Panc1 (cell line): Measurements from ENCODE around the gene KRIT1. TPM values are rescaled to one million over a fixed set of nuclear protein-coding genes. Genes with fewer than 3 reads are reported as not detected.

Experiments used
- ATAC-seq: fragments of 200-7000 bp; cut with Tn5 transposase; 2 replicates; pipeline ENCODE4 v1.9.1; 2020; ENCODE audit warnings: mild to moderate bottlenecking, moderate library complexity
- BruUV-seq: library from RNA; stranded (reverse); fragments of 400-500 nt; replicated peaks from 2 replicates; lab custom pipeline; 2021; lab: Mats Ljungman, UMichigan
- CTCF ChIA-PET: fragments of 300-600 bp; sonication (Branson Sonifier 250); formaldehyde crosslinking; loops from one replicate; lab custom pipeline; 2022; ENCODE audit warnings: antibody characterized with exemption; lab: Charles Lee
- POLR2A ChIA-PET: fragments of 300-600 bp; sonication (Branson Sonifier 250); formaldehyde crosslinking; loops from one replicate; lab custom pipeline; 2022; ENCODE audit warnings: antibody characterized with exemption; lab: Charles Lee
- DNase-seq: peaks from one replicate; pipeline ENCODE4 v3.0.0-alpha.2; 2010; ENCODE audit warnings: low read depth, low spot score
- H3K27ac ChIP-seq: 2 replicates; pipeline ENCODE4 v1.5.1; 2011; ENCODE audit warnings: mild to moderate bottlenecking, low read length, inconsistent platforms
- H3K27me3 ChIP-seq: fragments of 200-500 bp; sonication (Bioruptor generic); 2 replicates; pipeline ENCODE4 v1.6.0; 2014; ENCODE audit warnings: low read length, inconsistent platforms; ENCODE audit not compliant: control insufficient read depth, insufficient read depth
- H3K36me3 ChIP-seq: fragments of 200-500 bp; sonication (Bioruptor generic); 2 replicates; pipeline ENCODE4 v1.5.1; 2014; ENCODE audit warnings: inconsistent platforms, mild to moderate bottlenecking, low read length, moderate library complexity; ENCODE audit not compliant: control insufficient read depth, insufficient read depth
- H3K4me1 ChIP-seq: 2 replicates; pipeline ENCODE4 v1.5.1; 2011; ENCODE audit warnings: inconsistent platforms, mild to moderate bottlenecking, low read length, moderate library complexity; ENCODE audit not compliant: control insufficient read depth, insufficient read depth
- H3K4me3 ChIP-seq, 2 experiments: 2 replicates each; pipeline ENCODE4 v1.5.1; 2011 to 2012; ENCODE audit warnings: low read depth in 2 of 2, low read length in 2 of 2, mild to moderate bottlenecking in 2 of 2, inconsistent platforms in 1 of 2, moderate library complexity in 1 of 2
- H3K9me3 ChIP-seq: fragments of 200-500 bp; sonication (Bioruptor generic); 2 replicates; pipeline ENCODE4 v1.5.1; 2014; ENCODE audit warnings: low read depth, mild to moderate bottlenecking, inconsistent platforms, low read length, moderate library complexity; ENCODE audit not compliant: control insufficient read depth, insufficient read depth
- CTCF ChIP-seq: fragments of 450-650 bp; IDR thresholded peaks from 2 replicates; pipeline ENCODE4 v1.5.1; 2017; ENCODE audit warnings: mild to moderate bottlenecking
- POLR2AphosphoS5 ChIP-seq: IDR thresholded peaks from 2 replicates; pipeline ENCODE4 v1.6.1; 2012; ENCODE audit warnings: mild to moderate bottlenecking, low read depth, low read length, moderate library complexity
- REST ChIP-seq, 2 experiments: IDR thresholded peaks; 2 replicates each; pipeline ENCODE4 v1.6.1; 2011 to 2012; ENCODE audit warnings: low read depth in 2 of 2, control low read depth in 1 of 2, low read length in 1 of 2, mild to moderate bottlenecking in 1 of 2, moderate library complexity in 1 of 2; ENCODE audit not compliant: insufficient read depth in 1 of 2
- SIN3A ChIP-seq: IDR thresholded peaks from 2 replicates; pipeline ENCODE4 v1.6.1; 2012; ENCODE audit warnings: low read depth, mild to moderate bottlenecking, low read length, moderate library complexity, borderline replicate concordance; ENCODE audit not compliant: insufficient read depth
- TCF7L2 ChIP-seq: IDR thresholded peaks from 2 replicates; pipeline ENCODE4 v1.6.1; 2011; ENCODE audit warnings: mild to moderate bottlenecking, low read depth, low read length, inconsistent platforms
- in situ Hi-C: cut with HindIII; loops from 2 replicates; pipeline ENCODE4 v1.10.0; 2016; ENCODE audit warnings: low sequenced_read_pairs, low pct_unique_long_range_greater_than_20kb
- intact Hi-C: fragments of 100-400 bp; cut with micrococcal nuclease; formaldehyde crosslinking; loops from one replicate; pipeline ENCODE4 v1.10.0; 2022; ENCODE audit not compliant: unreplicated experiment
- total RNA-seq: library from RNA; stranded (reverse); gene quantifications from one replicate; pipeline ENCODE4 v1.2.1, GENCODE V29; 2021; ENCODE audit not compliant: unreplicated experiment

The KRIT1 gene
- total RNA-seq, 1 experiment from 2014 or later = 50.1 TPM

- Histone ChIP-seq H3K4me3 (no peak overlapping the region), H3K9me3 (no peaks in the 10 kb centered on the region), H3K27me3 (no peaks in the 10 kb centered on the region), H3K27ac (no peak overlapping the region), H3K4me1 (peaks cover 5% of the 10 kb centered on the region; the same call in 1 of the 2 replicates), H3K36me3 (peaks cover 3% of the 10 kb centered on the region; the same call in 1 of the 2 replicates)
- BruUV-seq = no TSS peak
- intact Hi-C loops (loop anchor here (2.0 kb wide), 1 partner anchor 47 kb away; no protein-coding TSS in a partner anchor), in situ Hi-C loops (no loop called here)
- DNase-seq (no peak), ATAC-seq (no peak)
- ChIA-PET POLR2A (no interaction called here), CTCF (no interaction called here)
- TF ChIP-seq SIN3A (no peak), TCF7L2 (no peak), REST (IDR thresholded peaks at IDR 0.05; ENCODE audit: insufficient read depth in 1 of 2, low read depth in 2 of 2, low read length in 1 of 2) (no peak), CTCF (no peak), POLR2AphosphoS5 (no peak)
These were observed 48.3 kb upstream of the KRIT1 start for GRCh38 chr7:92293896-92294590.

GRCh38 chr7:92292981-92293380, 47.3 kb upstream of the KRIT1 start:
- no peaks in the 10 kb centered on the region for H3K9me3 ChIP-seq
- in situ Hi-C loops (no loop called here), intact Hi-C loops (loop anchor here (2.0 kb wide), 1 partner anchor 46 kb away; no protein-coding TSS in a partner anchor)
- H3K36me3 ChIP-seq = no peaks in the 10 kb centered on the region; the same call in 1 of the 2 replicates
- H3K27ac ChIP-seq = no peak overlapping the region
- ChIA-PET CTCF (no interaction called here), POLR2A (no interaction called here)
- H3K4me1 ChIP-seq = peaks cover 5% of the 10 kb centered on the region; the same call in 1 of the 2 replicates
- TF ChIP-seq TCF7L2 = no peak
- no peak for TF ChIP-seq SIN3A
- no peak for TF ChIP-seq CTCF
- no peak for TF ChIP-seq REST (IDR thresholded peaks at IDR 0.05; ENCODE audit: insufficient read depth in 1 of 2, low read depth in 2 of 2, low read length in 1 of 2)
- no peak for TF ChIP-seq POLR2AphosphoS5
- BruUV-seq = no TSS peak
- DNase-seq (no peak), ATAC-seq (peak; percentile 60)
- no peak overlapping the region for H3K4me3 ChIP-seq
- H3K27me3 ChIP-seq = no peaks in the 10 kb centered on the region
